Diencephalon (tissue), 1 donor: Measurements from ENCODE around the gene RPTN. TPM values are rescaled to one million over a fixed set of nuclear protein-coding genes. Genes with fewer than 3 reads are reported as not detected.

Experiments used
- total RNA-seq: library from RNA; depleted of rRNA; stranded (reverse); fragments of >200 nt; gene quantifications from one replicate; pipeline ENCODE4 v1.2.3, GENCODE V29; 2014

RPTN gene
- total RNA-seq: not detected

GRCh38 chr1:152159144-152159543 is at the start of gene RPTN:
TSS of gene RPTN (minus strand) at chr1:152159228. CDS start at chr1:152157889, 1,339 bp downstream.

GRCh38 chr1:152115344-152115743 is 43.7 kb downstream of the RPTN start, which contains the start of gene TCHH:
TSS of gene TCHH (minus strand) at chr1:152115444. CDS start at chr1:152114080, 1,364 bp downstream.

Other genes starting within 250 kb of the RPTN start
- 9.9 TPM for gene THEM4, start 249.7 kb downstream of the RPTN start, total RNA-seq
- gene S100A10, start 165.4 kb downstream of the RPTN start, total RNA-seq: 16.4 TPM
- gene S100A11, start 122.2 kb downstream of the RPTN start, total RNA-seq: 5.1 TPM
- not detected for gene TCHHL1, start 70.2 kb downstream of the RPTN start, total RNA-seq
- gene TCHH, start 43.8 kb downstream of the RPTN start, total RNA-seq: 0.23 TPM
- not detected for gene HRNR, start 65.0 kb upstream of the RPTN start, total RNA-seq
- gene FLG, start 166.0 kb upstream of the RPTN start, total RNA-seq: not detected
- gene FLG2, start 200.8 kb upstream of the RPTN start, total RNA-seq: not detected